ENCODE results near the gene PPP1R13B.

GRCh38 chr14:103803661-103804060 is 43.7 kb downstream of the PPP1R13B start:
- TF ChIP-seq CTCF (IDR thresholded peaks at IDR 0.05): no peak
- no peak for TF ChIP-seq POLR2A (IDR thresholded peaks at IDR 0.05)
